HG03354 (cell line): ENCODE measurements around the gene CCDC68.
A peak's percentile ranks its signal among the peaks of the same experiment; 100 is the strongest.
"Not testable (repeated sequence)": the region's sequence is repeated elsewhere in the genome, so short reads cannot be mapped to it uniquely, and the experiment has no call there.

Experiments used
- ATAC-seq: cut with Tn5 transposase; IDR thresholded peaks from one replicate; pipeline ENCODE4 v1.9.1; 2021; ENCODE audit warnings: mild to moderate bottlenecking; ENCODE audit not compliant: unreplicated experiment, poor library complexity, severe bottlenecking

Gene CCDC68, protein sequence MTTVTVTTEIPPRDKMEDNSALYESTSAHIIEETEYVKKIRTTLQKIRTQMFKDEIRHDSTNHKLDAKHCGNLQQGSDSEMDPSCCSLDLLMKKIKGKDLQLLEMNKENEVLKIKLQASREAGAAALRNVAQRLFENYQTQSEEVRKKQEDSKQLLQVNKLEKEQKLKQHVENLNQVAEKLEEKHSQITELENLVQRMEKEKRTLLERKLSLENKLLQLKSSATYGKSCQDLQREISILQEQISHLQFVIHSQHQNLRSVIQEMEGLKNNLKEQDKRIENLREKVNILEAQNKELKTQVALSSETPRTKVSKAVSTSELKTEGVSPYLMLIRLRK

DNA sequence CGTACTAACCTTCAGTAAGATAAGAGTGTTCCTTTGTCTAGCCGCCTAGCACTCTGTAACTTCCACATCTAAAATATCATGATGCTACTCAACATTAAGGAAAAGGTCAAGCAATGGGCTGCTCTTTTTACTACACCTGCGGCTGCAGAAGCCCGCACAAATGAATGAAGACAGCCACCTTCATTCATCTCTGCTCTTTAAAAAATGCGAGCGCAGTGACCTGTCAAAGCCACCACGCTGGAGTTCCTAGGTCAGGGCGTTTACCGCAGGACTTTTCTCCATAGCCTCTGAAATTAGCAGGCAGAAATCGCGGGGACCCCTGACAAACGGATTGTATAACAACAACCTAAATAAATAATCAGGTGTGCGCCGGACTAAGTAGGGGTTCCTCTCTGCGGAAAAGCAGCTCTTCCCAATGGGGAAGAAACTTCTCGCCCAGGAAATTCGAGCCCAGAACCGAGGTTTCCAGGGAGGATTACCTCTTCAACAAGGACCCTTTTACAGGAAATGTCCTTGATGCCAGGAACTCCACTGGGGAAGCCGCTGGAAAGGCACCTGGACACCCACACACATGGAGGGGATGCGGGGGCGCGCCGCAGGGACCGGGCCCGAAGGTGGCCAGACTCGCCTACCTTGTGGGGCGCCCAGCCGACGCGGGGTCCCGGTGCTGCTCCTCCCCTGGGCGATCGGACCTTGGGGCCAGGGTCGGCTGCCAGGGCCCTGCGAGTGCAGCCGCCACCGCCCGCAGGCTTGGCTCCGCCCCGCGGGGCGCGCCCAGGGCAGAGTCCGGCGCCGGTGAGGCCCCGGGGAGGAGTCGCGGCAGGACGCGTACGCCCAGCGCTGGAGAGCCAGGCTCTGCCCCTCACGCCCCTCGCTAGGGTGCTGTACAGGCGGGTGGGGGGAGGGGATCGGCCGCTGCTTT, at the start of gene CCDC68:
TSS of gene CCDC68 (minus strand) at position 758 of the 922 bp plus-strand sequence. CDS start 16,670 bp downstream, outside the sequence.
- no peak for ATAC-seq

DNA sequence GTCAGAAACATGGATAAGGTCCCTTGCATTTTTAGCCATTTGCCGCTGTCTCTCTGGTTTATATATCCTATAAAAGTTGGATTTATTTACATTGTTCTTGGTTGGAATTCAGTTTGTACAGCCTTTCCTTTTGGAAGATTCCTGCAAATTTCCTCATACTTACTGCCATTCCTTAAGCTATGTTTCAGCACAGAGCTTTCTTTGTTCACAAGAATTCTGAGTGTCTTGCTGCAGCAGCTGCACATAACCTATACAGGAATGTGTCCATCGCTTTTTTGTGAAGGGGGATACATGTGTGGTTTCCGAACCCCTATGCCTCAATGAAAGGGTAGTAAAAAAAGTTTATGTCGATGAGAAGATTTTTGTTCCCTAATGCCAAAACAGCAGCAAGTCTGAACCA, 48.3 kb upstream of the CCDC68 start:
- no peak for ATAC-seq

DNA sequence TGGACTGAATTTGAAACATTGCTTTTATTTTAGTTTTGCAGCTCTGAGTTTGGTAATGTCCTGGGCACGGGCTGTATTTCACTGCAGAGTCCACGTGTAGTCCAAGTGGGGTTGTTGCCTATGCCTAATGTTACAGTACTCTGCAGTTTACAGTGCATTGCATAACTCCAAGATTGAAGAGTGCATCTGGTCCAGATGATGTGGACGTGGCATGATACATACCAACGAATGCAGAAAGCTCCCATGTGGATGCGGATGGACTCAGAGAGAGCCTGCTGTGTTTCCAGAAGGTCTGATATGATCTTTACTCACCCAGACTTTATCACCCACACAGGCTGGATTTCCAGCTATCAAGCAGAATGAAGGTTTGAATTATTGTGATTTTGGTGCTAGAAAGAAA, 44.4 kb upstream of the CCDC68 start:
- ATAC-seq, result no peak

DNA sequence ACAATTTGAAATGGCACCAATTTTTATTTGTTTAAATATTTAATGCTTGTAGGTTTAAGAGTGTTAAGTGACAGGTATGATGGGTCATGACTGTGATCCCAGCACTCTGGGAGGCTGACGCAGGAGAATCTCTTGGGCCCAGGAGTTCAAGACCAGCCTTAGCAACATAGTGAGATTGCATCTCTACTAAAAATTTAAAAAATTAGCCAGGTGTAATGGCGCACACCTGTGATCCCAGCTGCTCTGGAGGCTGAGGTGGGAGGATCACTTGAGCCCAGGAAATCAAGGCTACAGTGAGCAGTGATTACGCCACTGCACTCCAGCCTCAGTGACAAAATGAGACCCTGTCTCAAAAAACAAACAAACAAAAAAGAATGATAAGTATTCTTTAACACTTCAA, 43.0 kb upstream of the CCDC68 start:
- no peak for ATAC-seq

DNA sequence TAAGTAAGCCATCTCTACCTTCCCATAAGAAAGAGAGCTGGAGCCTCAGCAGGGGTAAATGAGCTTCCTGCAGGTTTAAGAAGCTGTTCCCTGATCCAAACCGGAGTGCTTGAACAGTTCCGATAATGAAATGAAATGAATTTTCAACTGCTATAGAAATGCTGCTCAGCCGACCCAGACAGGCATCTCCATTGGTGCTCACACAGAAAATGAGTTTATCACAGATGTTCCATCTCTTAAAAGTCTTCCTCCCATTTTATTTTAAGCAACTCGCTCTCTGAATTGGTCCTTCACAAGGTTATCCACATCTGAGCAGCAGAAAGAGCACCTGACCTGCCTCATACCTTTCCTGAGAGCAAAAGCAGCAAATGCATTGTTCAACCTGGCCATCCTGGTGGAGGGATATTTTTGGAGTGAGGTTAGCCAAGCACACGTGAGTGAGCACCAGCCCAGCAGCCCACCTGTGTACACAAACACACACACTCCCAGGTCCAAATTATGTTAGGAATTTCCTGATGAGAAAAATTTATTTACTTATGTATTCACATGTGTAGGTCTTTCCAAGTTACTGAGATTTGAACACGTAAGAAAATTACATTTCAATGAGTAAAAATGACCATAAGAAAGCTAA, 42.2 kb upstream of the CCDC68 start:
- ATAC-seq, result no peak

DNA sequence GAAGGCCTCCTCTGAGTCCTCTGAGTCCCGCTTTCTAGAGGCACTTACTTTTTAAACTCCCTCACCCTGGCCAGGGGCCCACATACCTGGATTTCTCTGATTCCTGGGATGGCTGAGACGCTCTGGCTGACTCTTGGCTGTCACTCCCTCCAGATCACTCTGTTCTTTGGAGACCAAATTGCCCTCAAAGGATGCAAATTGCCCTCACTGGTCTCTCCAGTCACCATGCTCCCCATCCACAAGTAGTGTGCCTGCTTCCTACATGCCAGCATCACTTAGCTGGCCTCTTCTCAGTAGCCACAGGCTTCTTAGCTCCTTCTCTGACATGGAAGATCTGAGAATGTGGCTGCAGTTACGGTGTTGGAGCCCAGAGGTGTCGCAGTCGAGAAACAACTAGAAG, 41.3 kb upstream of the CCDC68 start:
- no peak for ATAC-seq

DNA sequence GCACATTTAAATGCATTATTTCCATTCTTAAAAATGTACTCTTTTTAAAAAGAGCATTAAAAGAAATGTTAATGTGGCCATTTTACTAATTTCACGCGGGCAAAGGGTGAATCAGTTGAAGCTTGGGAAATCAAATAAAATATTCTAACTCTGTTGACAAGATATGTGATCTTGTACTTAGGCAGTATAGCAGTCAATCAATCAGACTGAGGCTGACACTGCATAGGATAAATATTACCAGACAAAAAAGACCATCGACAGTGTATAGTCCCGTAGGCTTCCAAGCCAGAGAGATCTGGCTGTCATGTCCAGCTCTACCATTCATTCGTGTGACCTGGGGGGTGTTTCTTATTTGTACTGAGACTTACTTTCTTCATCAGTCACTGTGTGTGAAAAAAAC, 39.8 kb upstream of the CCDC68 start:
- no peak for ATAC-seq

DNA sequence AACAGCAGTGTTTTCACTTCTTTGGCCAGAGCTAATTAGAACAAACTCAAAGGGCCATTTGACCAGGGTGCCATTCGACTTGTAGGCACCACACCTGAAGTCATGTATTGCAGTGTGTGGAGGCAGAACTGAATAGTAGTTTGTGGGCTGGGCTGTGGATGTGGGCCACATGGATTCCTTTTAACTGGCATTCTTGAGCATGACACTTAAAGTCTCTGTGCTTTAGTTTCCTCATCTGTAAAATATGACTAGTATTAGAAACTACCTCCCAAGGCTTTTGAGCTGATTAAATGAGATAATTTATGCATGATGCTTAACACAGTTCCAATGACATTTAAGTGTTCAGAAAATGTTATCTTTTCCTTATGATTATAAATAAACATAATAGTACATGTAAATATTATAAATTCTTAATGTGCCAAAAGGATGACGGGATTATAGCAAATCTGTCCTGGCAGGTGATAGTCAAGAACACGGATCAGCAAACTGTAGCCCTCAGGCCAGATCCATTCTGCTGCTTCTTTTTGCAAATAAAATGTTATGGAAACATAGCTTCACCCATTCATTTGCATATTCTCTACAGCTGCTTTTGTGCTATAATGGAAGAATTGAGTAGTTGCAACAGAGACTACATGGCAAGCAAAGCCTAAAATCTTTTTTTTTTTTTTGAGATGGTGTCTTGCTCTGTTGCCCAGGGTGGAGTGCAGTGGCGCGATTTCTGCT, 36.3 kb upstream of the CCDC68 start:
- no peak for ATAC-seq

DNA sequence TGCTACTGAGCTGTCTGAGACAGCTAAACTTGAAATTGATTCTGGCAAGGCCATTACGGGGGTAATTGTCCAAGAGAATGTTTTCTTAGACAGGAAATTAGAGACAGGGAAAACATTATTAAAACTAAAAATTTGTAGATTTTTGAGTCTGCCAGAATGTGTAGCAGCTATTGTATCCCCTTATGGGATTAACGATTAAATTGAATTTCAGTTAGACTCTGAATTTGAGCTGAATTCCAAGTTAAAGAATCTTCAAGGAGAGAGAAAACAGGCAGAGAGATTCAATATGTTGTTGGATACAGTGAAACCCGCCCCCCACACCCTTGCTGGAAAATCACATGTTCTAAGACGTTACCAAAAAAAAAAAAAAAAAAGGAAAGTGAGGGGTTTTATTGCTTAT, 32.7 kb upstream of the CCDC68 start:
- ATAC-seq, result no peak

DNA sequence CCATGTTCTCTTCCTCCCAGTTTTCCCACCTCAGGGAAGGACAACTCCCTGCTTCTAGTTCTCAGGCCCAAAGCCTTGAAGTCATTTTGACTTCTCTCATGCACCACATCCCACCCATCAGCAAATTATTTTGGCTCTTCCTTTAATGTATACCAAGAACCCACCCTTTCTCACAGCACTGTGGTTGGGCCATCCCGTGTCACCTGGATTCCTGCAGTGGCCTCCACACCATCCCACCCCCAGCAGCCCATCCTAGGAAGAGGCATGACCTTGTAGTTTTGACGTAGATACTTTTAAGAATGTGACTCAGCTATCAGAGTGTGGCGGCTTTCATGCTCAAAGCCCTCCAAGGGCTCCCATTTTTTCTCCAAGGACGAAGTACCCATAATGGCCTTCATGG, 25.6 kb upstream of the CCDC68 start:
- ATAC-seq, result no peak

DNA sequence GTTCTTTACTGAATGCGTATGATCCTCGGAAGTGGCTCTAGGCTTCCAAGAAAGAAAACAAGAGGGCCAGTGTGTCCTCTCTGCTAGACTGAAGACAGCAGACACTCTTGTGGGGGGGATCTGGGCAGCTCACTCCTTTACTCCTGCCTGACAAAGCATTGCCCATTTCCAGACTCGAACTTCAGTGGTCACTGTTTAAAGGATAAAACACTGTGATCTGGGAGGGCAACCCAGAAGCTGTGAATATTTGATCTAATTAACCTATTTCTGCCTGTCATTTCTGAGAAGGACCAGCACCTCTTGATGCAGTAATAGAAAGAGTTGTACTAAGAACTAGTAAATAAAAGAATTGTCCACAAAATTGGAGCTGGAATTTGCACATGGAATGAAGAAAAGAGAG, 24.5 kb upstream of the CCDC68 start:
- ATAC-seq, result no peak

DNA sequence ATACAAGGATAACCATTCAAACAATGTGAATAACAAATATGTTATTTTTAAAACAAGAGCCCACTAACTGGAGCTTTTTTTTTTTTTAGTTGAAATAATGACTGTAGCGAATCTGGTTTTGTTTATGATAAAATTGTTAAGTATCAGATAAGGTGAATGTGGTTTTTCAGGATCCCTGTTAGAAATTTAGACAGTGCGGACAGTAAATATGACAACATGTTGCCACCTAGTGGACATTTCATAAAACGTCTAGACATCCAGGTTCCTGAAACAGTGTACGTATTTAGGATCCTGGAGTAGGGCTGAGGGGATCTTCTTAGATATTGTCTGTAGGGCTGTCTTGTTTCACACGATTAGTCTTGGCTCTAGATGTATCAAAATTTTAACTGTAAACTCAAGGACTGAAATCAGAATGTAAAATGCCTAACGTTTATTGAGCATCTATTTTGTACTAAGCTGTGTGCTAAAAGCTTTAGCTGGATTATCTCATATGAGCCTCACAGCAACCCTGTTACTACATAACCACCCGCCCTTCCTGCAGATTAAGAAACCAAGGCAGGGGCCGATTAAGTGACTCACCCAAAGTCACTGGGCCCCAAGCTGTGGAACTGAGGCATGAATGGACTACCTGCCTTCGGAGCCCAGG, 23.9 kb upstream of the CCDC68 start:
- peak; percentile 86 for ATAC-seq

DNA sequence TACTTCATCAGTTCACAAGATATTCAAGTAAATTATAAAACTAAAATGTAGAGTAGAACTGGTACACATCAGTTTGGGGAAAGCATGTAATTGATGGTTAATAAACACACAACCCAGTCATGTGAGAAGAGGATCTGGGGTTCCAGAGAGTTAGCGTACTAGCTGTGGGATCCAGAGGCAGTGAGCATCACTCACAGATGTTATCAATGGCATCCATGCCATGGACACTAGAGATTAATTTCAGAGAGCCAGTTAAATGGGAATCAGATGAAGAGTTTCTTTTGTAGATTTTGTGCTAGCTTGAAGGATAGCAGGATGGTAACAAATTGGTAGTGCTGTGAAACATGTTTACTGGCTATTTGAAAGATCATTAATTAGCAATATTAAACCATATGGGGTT, 21.8 kb upstream of the CCDC68 start:
- no peak for ATAC-seq

DNA sequence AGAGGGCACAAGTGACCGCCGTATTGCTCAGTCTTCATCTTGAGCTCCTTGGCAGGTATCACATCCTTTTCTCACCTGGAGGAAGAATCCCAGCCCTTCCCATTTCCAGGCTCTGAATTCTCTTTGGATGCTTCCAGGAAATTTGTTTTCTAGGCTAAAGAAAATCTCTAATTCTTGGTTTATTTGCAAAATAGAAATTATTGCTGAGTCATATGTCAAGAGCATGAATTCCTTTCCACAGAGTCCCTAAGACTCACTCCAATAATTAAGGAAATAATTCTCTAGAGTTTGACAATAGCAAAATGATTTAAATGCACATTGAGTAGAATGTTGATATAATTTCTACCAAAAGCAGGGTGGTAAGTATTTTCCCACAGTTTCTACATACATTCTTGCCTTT, 16.3 kb upstream of the CCDC68 start:
- no peak for ATAC-seq

DNA sequence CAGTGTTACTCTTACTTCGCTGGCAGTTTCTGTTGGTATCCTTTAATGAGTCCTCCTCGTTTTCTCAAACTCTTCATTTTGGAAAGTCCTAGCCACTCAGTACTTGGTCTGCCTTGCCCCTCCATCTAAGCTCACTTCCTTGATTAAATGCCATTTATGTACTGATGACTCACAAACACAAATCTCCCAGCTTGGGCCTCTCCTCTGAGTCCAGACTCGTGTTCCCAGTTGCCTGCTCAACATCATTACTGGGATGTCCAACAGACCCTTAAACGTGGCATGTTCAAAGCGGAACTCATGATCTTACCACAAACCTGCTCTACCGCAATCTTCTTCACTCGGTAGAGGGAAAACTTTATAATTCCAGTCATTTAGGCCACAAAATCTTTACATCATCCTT, 13.8 kb upstream of the CCDC68 start:
- no peak for ATAC-seq

DNA sequence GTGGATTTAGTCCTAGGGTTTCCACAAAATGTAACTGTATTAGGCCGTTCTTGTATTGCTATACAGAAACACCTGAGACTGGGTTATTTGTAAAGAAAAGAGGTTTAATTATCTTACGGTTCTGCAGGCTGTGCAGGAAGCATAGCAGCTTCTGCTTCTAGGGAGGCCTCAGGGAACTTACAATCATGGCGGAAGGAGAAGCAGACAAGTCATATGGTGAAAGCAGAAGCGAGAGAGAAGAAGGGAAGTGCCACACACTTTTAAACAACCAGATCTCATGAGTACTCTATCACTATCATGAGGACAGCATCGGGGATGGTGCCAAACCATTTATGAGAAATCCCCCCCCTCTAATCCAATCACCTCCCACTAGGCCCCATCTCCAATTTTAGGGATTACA, 9.5 kb upstream of the CCDC68 start:
- no peak for ATAC-seq

DNA sequence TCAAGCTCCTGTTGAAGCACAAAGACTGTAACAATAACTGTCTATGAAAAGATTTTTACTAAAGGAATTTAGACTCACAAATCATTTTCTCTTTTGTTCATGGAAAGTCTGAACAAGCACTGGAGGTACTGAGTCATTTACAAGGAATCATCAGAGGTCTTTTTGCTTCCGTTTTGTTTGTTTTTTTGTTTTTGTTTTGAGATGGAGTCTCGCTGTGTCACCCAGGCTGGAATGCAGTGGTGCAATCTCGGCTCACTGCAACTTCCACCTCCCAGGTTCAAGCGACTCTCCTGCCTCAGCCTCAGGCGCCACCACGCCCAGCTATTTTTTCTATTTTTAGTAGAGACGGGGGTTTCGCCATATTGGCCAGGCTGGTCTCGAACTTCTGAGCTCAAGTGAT, 9.0 kb upstream of the CCDC68 start:
- ATAC-seq, result not testable (repeated sequence)

DNA sequence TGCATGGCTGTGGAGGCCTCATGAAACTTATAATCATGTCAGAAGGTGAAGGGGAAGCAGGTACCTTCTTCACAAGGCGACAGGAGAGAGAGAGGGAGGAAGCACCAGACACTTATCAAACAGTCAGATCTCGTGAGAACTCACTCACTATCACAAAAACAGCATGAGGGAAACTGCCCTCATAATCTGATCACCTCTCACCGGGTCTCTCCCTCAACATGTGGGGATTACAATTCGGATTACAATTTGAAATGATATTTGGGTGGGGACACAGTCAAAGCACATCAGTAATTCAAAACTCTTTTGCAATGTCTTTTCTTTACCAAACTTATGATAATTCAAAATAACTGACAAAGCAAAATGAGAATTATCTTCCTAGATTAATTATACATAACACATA, 8.5 kb upstream of the CCDC68 start:
- no peak for ATAC-seq

DNA sequence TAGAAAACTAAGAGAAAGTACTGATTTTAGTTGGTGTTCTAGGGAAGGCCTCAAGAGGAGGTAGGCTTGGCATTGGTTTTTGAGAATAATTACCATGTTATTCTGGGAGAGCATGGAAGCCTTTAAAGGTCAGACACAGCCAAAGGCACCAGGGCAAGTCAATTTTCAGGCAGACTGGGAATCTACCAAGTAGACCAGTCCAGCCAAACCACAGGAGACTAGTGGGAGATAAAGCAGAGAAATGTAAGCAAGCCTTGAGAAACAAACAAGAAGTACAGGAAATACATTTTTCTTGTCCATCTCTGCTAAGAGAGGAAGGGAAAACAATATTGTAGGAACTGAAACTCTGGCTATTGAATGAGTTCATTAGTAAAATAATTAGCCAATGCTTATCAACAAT, 5.5 kb upstream of the CCDC68 start:
- ATAC-seq, result no peak
